RCC 7860 (cell line): ENCODE results near the gene CXorf66.
"Not testable (repeated sequence)": the region's sequence is repeated elsewhere in the genome, so short reads cannot be mapped to it uniquely, and the experiment has no call there.

ENCODE experiments used
- DNase-seq: peaks from one replicate; pipeline ENCODE4 v3.0.0-alpha.2; 2015; ENCODE audit warnings: low spot score
- FAIRE-seq: peaks from 2 replicates; lab custom pipeline; 2012; peaks lifted over from hg19 to GRCh38; lab: Jason Lieb, UNC

Gene CXorf66

DNA sequence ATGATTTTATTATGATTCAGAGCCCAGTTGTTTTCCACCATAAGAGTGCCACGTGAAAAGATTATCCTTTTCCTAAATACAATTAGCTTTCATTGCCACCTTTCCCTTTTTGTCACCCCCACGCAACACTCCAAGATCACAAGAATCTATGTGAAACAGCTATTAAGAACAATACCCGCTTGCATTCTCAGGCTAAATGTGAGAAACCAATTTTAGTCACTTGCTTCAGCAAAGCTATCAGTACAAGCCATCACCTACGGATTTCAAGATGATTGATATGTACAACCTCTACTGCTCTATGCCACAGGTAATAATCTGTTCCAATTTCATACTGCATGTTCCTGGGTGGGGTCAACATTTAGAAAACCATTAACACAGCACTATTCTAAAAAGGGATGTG lies 34.9 kb downstream of the CXorf66 start:
- DNase-seq = no peak
- no peak for FAIRE-seq

DNA sequence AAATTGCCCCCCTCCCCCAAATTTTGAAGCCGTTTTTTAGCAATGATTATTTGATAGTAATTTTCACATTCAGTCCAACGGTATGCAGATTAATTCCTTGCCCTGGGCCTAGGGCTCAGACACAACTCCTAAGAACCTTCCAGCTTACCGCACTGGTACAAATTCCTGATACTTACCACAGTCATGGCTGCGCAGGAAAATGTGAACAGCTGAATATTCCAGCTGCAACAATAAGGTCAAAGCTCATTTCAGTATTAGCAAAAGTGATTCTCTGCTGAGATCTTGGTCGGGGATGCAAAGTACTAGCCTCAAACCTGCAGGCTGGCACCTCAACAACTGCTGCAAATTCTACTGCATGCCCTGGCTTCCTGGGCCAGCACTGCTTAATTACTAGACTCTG lies 35.4 kb downstream of the CXorf66 start:
- DNase-seq (no peak), FAIRE-seq (no peak)

DNA sequence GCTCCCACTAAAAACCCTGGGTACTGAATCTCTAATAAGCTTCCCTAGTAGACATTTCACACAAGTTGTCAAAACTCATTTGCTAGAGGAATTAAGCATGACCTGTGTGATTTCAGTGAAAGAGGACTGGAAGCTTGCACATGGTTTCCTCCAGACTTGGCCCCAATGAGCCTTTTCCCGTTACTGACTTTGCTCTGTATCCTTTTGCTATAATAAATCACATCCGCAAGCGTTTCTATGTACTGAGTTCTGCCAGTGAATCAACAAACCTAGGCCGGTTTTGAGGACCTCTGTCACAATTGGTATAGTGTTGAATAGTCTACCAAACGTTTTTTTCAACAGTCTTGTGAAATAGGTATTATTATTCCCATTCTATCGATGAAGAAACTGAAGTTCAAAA lies 40.6 kb downstream of the CXorf66 start:
- FAIRE-seq (no peak), DNase-seq (no peak)

DNA sequence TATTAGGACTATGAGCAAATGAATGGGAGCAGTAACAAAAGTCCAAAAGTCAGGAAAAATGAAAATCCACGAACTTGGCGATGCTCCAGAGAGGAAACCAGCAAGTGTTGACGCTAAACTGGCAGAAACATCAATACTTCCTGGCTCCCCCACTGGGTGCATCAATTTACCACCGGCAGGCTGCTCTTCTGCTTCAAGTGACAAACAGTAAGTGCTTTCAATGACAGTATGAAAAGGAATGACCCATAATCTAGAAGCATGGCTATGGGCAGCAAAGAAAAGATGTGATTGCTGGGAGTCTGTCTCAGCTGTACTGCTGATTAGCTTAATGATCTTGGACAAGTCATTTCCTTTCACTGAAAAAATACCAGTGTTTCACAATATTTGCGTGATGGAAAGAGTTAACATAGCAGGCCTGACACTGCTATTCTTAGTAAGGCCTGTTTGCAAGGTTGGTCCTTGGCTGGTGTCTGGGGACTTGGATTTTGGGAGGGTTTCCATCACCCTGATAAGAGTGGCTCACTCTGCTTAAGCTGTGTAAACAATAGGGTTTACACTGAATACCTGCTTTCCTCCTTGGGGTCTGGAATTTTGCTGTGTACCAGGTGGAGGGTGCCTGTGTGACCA lies 41.1 kb downstream of the CXorf66 start:
- FAIRE-seq = no peak
- DNase-seq = no peak

DNA sequence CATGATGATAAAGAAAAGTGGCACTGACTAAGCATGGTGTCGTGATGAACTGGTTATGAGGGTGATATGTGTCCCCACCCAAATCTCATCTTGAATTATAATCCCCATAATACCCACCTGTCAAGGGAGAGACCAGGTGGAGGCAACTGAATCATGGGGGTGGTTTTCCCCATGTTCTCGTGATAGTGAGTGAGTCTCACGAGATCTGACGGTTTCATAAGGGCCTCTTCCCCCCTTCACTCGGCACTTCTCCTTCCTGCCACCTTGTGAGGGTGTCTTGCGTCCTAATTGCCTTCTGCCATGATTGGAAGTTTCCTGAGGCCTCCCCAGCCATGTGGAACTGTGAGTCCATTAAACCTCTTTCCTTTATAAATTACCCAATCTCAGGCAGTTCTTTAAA lies 44.2 kb downstream of the CXorf66 start:
- not testable (repeated sequence) for FAIRE-seq, DNase-seq

DNA sequence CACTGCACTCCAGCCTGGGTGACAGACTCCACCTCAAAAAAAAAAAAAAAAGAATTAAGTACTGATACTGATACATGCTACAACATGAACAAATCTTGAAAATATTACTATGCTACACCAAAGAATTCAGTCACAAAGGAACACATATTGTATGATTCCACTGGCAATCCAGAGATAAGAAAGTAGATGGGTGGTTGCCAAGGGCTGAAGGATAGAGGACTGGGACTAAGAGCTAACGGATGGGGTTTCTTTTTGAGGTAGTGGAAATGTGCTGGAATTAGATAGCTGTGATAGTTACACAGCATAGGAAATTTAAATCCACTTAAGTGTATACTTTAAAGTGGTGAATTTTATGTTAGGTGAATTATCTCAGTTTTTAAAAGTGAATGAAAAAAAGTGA lies 45.0 kb downstream of the CXorf66 start:
- no peak for DNase-seq
- FAIRE-seq = no peak

DNA sequence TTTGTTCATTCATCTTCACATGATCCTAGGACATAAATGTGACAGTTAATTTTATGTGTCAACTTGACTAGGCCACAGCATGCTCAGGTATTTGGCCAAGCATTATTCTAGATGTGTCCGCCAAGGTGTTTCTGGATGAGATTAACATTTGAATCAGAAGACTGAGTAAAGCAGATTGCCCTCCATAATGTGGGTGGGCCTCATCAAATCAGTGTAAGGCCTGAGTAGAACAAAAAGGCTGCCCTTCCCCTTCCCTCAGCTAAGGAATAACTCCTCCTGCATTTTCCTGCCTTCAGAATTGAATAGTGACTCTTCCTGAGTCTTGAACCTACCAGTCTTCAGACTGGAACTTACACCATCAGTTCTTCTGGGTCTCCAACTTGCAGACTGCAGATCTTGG lies 50.9 kb downstream of the CXorf66 start:
- DNase-seq (no peak), FAIRE-seq (no peak)

DNA sequence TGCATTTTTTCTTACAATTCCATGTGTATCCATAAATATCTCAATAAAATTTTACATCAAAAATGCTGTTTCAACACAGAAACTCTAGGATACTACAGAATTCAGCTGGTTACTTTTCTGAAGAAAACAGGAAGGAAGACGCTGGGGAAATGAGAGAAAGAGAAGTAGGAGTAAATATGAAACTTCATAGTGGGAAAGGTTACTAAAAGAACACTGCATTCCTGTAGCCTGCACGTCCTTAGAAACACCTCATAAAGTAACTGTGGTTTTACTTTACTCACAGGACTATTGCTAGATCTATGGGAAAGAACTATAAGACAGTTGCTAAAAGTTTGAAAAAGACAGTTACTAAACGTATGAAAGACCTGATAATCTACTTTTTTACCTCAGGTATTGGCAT lies 55.6 kb downstream of the CXorf66 start:
- no peak for FAIRE-seq
- DNase-seq = no peak

DNA sequence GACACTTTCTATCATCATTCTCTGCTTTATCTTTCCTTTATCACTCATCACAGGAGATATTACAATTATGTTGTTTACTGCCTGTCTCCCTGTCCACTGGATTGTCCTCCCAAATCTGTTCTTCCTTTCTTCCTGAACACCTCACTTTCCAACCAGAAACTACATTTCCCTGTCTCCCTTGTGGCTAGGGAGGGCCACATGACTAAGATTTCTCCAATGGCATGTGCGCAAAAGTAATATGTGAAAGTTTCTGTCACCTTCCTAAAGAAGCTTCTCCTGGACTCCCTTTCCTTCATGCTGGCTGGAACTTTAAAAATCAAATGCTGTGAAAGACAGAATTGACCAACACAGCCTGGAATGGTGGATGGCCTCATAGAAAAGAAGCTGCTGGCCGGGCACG lies 58.2 kb downstream of the CXorf66 start:
- FAIRE-seq (no peak), DNase-seq (no peak)

DNA sequence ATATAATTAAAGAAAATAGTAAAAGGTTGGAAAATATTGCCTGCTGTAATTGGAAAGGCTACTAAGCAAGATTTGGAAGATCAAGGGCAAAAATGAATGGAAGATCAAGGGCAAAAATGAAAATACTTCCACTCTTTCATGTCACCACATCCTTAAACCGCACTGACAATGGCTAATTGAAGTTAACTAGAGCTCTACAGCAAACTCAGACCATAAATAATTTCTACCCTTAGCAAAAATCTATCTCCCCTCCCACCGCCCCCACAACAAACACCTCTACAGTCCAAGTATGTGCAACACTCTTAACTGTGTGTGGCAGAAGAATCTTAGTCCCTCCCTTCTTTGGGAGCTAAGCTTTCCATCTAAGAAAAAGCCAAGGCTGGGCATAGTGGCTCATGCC lies 59.6 kb downstream of the CXorf66 start:
- DNase-seq (no peak), FAIRE-seq (no peak)
